ENCODE measurements around the gene FOXS1.
A peak's percentile ranks its signal among the peaks of the same experiment; 100 is the strongest.

The FOXS1 gene

DNA sequence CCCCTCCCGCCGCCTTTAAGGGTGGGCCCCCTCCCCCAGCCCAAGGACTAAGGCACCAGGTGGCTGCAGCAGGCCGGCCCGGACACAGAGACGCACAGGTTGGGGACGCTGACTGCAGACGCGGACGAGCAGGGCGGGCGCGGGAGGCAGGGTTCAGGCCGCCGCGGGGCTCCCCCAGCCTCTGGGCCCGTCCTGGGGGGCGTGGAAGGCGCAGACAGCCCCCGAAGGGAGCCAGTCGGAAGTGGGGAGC, 15.7 kb upstream of the FOXS1 start:
- Histone ChIP-seq H3K36me3 (ENCODE audit: insufficient read depth, low read length) (no peaks in the 10 kb centered on the region), H3K79me2 (ENCODE audit: insufficient read depth, low read length) (no peaks in the 10 kb centered on the region), H2AFZ (ENCODE audit: low read length) (peak overlapping the region; percentile 90), H3K9me3 (ENCODE audit: insufficient read depth, low read depth, low read length) (no peaks in the 10 kb centered on the region), H3K9me2 (replicated peaks; ENCODE audit: low read depth, low read length) (no peaks in the 10 kb centered on the region), H3K4me2 (ENCODE audit: low read depth, low read length, poor library complexity, severe bottlenecking) (peak overlapping the region; percentile 85), H3K27me3 (ENCODE audit: insufficient read depth, low read length, poor library complexity, severe bottlenecking) (no peaks in the 10 kb centered on the region), H4K20me1 (ENCODE audit: insufficient read depth, low read length, poor library complexity, severe bottlenecking) (no peaks in the 10 kb centered on the region), H3K4me3 (ENCODE audit: low read length, poor library complexity, severe bottlenecking) (peak overlapping the region; percentile 77), H3F3A (ENCODE audit: low read depth) (no peaks in the 10 kb centered on the region), H3K4me1 (ENCODE audit: insufficient read depth, low read length, poor library complexity, severe bottlenecking) (peaks cover 24% of the 10 kb centered on the region), H3K9ac (ENCODE audit: low read depth, low read length, poor library complexity, severe bottlenecking) (peak overlapping the region; percentile 70)
- TF ChIP-seq EZH2phosphoT487 (IDR thresholded peaks at IDR 0.05; ENCODE audit: borderline replicate concordance): no peak
- TF ChIP-seq, protein P1, sequence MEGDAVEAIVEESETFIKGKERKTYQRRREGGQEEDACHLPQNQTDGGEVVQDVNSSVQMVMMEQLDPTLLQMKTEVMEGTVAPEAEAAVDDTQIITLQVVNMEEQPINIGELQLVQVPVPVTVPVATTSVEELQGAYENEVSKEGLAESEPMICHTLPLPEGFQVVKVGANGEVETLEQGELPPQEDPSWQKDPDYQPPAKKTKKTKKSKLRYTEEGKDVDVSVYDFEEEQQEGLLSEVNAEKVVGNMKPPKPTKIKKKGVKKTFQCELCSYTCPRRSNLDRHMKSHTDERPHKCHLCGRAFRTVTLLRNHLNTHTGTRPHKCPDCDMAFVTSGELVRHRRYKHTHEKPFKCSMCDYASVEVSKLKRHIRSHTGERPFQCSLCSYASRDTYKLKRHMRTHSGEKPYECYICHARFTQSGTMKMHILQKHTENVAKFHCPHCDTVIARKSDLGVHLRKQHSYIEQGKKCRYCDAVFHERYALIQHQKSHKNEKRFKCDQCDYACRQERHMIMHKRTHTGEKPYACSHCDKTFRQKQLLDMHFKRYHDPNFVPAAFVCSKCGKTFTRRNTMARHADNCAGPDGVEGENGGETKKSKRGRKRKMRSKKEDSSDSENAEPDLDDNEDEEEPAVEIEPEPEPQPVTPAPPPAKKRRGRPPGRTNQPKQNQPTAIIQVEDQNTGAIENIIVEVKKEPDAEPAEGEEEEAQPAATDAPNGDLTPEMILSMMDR (conservative IDR thresholded peaks at IDR 0.05; ENCODE audit: low read length): no peak

DNA sequence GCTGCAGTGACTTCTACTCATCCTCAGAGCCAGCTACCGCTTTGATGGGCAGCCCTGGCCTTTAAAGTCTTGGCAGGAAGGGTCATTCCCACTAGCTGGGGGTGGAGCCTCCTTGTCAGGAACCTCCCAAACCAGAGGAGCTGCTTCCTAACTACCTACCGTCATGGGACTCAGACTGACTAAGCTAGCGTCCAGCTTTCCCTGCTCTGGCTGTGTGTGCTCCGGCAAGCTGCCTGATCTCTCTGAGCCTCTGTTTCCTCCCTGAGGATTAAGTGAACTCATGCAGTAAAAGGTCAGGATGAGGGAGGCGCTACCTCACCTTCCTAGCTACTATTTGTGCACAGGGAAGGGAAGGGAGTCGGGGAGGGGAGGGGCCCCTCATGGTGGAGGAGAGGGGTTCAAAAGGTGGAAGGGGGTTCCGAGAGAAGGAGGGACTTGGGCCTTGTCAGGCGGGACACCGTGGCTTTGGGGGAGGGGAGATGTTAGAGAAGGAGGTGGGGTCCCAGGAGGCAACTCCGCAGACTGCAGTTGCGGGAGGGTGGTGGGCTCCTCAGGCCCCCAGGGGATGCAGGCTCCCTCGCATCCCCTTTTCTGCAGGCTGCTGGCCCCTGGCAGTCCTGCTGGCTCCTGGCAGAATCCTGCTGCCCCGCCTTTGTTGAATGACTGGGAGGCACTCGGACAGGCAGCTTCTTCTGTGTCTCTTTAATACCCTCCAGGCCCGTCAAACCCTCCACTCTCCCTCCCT, 15.2 kb upstream of the FOXS1 start:
- Histone ChIP-seq H3K9me2 (replicated peaks; ENCODE audit: low read depth, low read length) (no peaks in the 10 kb centered on the region), H3K4me1 (ENCODE audit: insufficient read depth, low read length, poor library complexity, severe bottlenecking) (peaks cover 24% of the 10 kb centered on the region), H3K36me3 (ENCODE audit: insufficient read depth, low read length) (no peaks in the 10 kb centered on the region), H3K9me3 (ENCODE audit: insufficient read depth, low read depth, low read length) (no peaks in the 10 kb centered on the region), H2AFZ (ENCODE audit: low read length) (no peak overlapping the region; the same call in 1 of the 2 replicates), H3K27me3 (ENCODE audit: insufficient read depth, low read length, poor library complexity, severe bottlenecking) (no peaks in the 10 kb centered on the region), H3K79me2 (ENCODE audit: insufficient read depth, low read length) (no peaks in the 10 kb centered on the region), H3K4me3 (ENCODE audit: low read length, poor library complexity, severe bottlenecking) (peak overlapping the region; percentile 77), H3F3A (ENCODE audit: low read depth) (no peaks in the 10 kb centered on the region), H4K20me1 (ENCODE audit: insufficient read depth, low read length, poor library complexity, severe bottlenecking) (no peaks in the 10 kb centered on the region), H3K4me2 (ENCODE audit: low read depth, low read length, poor library complexity, severe bottlenecking) (peak overlapping the region; percentile 85), H3K9ac (ENCODE audit: low read depth, low read length, poor library complexity, severe bottlenecking) (peak overlapping the region; percentile 70)
- no peak for TF ChIP-seq EZH2phosphoT487 (IDR thresholded peaks at IDR 0.05; ENCODE audit: borderline replicate concordance)
- TF ChIP-seq, protein P1 (conservative IDR thresholded peaks at IDR 0.05; ENCODE audit: low read length): no peak

DNA sequence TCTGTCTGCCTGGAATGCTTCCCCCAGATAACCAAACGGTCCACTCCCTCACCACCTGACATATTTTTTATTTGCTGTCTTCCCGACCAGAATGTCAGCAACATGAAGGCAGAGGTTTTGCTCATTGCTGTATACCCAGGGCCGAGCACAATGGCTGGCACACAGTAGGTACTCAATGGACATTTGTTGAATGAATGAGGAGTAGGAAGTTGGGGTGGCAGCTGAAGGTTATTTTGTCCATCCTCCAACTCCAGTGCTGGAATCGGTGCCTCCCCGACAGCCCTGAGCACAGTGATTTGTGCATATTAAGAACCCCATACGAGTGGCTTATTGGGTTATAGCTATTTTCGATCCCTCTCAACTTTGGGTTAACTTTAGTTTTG, 14.6 kb upstream of the FOXS1 start:
- Histone ChIP-seq H3K9me3 (ENCODE audit: insufficient read depth, low read depth, low read length) (no peaks in the 10 kb centered on the region), H3K9me2 (replicated peaks; ENCODE audit: low read depth, low read length) (no peaks in the 10 kb centered on the region), H4K20me1 (ENCODE audit: insufficient read depth, low read length, poor library complexity, severe bottlenecking) (no peaks in the 10 kb centered on the region), H3K4me2 (ENCODE audit: low read depth, low read length, poor library complexity, severe bottlenecking) (no peak overlapping the region), H2AFZ (ENCODE audit: low read length) (no peak overlapping the region), H3K27me3 (ENCODE audit: insufficient read depth, low read length, poor library complexity, severe bottlenecking) (no peaks in the 10 kb centered on the region), H3K4me1 (ENCODE audit: insufficient read depth, low read length, poor library complexity, severe bottlenecking) (peaks cover 24% of the 10 kb centered on the region), H3K9ac (ENCODE audit: low read depth, low read length, poor library complexity, severe bottlenecking) (no peak overlapping the region), H3F3A (ENCODE audit: low read depth) (no peaks in the 10 kb centered on the region), H3K36me3 (ENCODE audit: insufficient read depth, low read length) (no peaks in the 10 kb centered on the region), H3K79me2 (ENCODE audit: insufficient read depth, low read length) (no peaks in the 10 kb centered on the region), H3K4me3 (ENCODE audit: low read length, poor library complexity, severe bottlenecking) (no peak overlapping the region)
- TF ChIP-seq, protein P1 (conservative IDR thresholded peaks at IDR 0.05; ENCODE audit: low read length): no peak
- TF ChIP-seq EZH2phosphoT487 (IDR thresholded peaks at IDR 0.05; ENCODE audit: borderline replicate concordance): no peak
